GM15510 (cell line): ENCODE results near the gene ATM.
A peak's percentile ranks its signal among the peaks of the same experiment; 100 is the strongest.

Source experiments
- POLR2A ChIP-seq: IDR thresholded peaks from 3 replicates; pipeline ENCODE4 v1.6.1; 2011; ENCODE audit warnings: borderline replicate concordance; ENCODE audit not compliant: insufficient read length; ENCODE audit errors: extremely low read depth

ATM gene, protein sequence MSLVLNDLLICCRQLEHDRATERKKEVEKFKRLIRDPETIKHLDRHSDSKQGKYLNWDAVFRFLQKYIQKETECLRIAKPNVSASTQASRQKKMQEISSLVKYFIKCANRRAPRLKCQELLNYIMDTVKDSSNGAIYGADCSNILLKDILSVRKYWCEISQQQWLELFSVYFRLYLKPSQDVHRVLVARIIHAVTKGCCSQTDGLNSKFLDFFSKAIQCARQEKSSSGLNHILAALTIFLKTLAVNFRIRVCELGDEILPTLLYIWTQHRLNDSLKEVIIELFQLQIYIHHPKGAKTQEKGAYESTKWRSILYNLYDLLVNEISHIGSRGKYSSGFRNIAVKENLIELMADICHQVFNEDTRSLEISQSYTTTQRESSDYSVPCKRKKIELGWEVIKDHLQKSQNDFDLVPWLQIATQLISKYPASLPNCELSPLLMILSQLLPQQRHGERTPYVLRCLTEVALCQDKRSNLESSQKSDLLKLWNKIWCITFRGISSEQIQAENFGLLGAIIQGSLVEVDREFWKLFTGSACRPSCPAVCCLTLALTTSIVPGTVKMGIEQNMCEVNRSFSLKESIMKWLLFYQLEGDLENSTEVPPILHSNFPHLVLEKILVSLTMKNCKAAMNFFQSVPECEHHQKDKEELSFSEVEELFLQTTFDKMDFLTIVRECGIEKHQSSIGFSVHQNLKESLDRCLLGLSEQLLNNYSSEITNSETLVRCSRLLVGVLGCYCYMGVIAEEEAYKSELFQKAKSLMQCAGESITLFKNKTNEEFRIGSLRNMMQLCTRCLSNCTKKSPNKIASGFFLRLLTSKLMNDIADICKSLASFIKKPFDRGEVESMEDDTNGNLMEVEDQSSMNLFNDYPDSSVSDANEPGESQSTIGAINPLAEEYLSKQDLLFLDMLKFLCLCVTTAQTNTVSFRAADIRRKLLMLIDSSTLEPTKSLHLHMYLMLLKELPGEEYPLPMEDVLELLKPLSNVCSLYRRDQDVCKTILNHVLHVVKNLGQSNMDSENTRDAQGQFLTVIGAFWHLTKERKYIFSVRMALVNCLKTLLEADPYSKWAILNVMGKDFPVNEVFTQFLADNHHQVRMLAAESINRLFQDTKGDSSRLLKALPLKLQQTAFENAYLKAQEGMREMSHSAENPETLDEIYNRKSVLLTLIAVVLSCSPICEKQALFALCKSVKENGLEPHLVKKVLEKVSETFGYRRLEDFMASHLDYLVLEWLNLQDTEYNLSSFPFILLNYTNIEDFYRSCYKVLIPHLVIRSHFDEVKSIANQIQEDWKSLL (N-terminal part only)

GRCh38 chr11:108222574-108223347 lies at the start of gene ATM, which contains the start of gene NPAT:
TSS of gene ATM (plus strand) at chr11:108223067. CDS start at chr11:108227625, 4,558 bp downstream.
TSS of gene NPAT (minus strand) at chr11:108222638. CDS start at chr11:108222536, 102 bp downstream.
- peak; percentile 71 for TF ChIP-seq POLR2A

GRCh38 chr11:108177570-108177969 lies 45.3 kb upstream of the ATM start:
- no peak for TF ChIP-seq POLR2A

GRCh38 chr11:108193725-108194124 lies 29.1 kb upstream of the ATM start:
- TF ChIP-seq POLR2A: no peak

DNA sequence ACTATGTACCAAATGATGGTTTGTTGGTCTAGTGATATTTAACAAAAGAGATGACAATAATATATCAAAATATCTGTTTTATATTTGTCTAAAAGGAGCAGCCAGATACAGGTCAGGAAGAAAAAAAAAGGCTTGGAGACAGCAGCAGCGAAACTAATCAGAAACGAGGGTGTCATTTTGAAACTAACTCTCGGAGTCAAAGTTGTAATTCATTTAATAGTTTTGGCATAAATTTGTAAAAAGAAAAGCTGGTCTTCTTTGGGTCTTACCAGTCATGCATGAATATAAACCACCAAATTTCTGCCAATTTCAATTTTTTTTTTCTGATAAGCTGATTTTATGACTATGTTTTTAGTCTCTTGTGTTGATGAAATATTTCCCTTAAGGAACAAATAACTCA lies 26.0 kb upstream of the ATM start:
- no peak for TF ChIP-seq POLR2A

DNA sequence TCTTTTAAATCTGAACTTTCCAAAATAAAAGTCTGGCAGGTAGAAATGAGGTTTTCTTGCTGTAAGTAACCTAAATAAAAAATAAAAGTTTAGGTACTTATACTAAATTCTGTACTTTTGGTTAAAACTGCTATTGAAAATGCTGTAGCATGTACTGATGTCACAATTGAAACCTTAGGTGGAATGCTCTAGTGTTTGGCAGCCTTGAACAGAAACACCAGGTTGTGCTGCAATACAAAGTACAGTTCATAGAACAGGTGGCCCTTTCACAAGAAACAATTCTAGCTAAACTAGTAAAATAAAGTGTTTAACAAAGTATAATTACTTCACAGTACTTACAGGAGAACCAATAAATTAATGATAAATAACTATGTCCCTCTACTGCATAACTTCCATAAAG lies 25.5 kb upstream of the ATM start:
- TF ChIP-seq POLR2A: no peak

DNA sequence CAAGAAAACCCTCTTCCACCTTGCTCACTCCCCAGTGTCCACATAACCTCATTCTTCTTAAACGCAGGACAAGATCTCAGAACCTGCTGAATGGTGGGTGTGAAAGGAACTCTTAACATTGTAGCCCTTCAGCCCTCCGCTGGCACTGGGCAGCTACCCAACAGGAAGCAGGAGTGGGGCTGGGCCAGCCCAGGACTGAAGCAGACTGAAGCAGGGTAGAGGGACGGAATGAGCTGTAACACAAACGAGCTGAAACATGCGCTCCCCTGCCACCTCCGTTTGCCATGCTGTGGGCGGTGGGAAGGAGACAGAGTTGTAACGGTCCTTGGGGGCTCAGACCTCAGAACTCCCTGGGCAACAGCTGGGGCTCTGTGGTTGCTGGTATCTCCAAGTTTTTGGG lies 24.0 kb upstream of the ATM start:
- no peak for TF ChIP-seq POLR2A

DNA sequence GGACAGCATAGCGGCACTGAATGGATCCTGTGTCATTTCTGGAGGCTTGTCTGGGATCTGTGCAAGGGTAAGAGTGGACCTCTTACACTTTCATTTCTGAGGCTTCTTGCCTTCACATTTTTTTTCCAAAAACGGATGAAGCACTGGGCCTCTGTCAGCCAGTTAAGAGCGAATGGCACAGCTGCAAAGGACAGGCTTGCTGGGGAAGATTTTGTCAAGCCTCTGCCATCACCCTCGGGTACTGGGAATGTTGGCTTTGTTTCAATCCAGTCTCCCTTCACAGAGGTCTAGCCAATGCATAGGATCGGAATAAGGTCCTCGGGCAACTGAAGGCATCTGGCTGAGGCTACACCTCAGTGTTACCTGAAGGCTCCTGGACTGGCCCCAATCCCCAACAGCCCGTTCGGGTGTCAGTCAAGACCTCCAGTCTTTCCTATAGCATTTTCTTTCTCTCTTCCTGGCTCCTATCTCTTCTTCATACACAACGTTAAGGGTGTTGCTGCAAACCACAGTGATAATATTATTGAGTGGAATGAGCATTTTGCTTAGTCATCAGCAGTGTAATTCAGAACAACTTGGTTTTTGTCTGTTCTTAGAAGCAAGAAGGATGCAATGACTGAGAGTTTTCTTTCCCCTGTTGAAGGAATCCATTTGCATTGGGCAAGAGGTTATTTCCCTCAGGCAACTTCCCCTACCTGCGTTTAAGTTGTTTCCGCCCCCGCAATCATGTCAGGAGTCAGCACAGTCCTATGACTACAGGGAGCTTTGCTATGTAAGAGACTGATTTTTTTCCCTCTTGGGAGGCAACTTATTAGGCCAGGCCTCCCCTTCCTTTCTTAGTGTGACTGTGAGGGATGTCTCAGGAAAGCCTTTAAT lies 23.2 kb upstream of the ATM start:
- TF ChIP-seq POLR2A: no peak

DNA sequence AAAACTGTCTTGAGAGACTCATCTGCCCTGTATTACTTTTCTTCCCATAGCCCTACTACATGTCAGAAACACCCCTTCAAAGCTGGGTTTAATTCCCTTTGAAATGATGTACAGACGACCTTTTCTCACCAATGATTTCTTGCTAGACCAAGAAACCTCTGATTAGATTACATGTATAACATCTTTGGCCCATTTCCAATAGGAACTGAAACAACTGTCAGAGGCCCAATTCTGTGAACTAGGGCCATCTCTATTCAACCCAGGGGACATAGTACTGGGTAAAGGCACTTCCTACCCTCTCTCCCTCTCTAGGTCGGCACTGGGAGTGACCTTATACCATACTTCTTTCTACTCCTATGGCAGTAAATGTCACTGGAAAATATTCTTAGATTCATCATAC lies 19.8 kb upstream of the ATM start:
- TF ChIP-seq POLR2A: no peak

- TF ChIP-seq POLR2A: no peak
Measured at GRCh38 chr11:108204376-108204775, 18.5 kb upstream of the ATM start.

DNA sequence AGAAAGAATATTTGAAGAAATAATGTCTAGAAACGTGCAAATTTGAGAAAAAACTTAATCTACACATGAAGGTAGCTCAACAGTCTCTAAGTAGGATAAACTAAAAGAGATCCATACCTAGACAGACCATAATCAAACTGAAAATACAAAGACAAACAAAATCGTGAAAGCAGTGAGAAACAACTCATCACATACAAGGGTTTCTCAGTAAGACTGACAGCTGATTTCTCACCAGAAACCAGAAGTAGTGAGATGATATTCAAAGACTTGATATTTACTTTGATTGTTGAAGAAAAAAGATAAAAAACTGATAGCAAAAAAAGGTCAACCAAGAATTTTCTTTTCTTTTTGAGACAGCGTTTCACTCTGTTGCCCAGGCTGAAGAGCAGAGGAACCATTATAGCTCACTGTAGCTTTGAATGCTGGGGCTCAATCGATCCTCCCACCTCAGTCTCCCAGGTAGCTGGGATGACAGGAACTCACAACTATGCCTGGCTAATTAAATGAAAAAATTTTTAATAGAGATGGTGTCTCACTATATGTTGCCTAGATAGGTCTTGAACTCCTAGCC lies 17.9 kb upstream of the ATM start:
- no peak for TF ChIP-seq POLR2A

- TF ChIP-seq POLR2A: no peak
Measured at GRCh38 chr11:108206171-108206570, 16.7 kb upstream of the ATM start.

- TF ChIP-seq POLR2A: no peak
Measured at GRCh38 chr11:108206969-108207682, 15.7 kb upstream of the ATM start.
